ENCODE measurements around the gene WEE1. TPM values are rescaled to one million over a fixed set of nuclear protein-coding genes. Genes with fewer than 3 reads are reported as not detected.

WEE1 gene
- total RNA-seq, 4 donors from 2014 or later = 19.2 to 32.4 (median 22.2) TPM

GRCh38 chr11:9604134-9604533 is 30.7 kb downstream of the WEE1 start:
- Histone ChIP-seq H3K27ac (no peak overlapping the region), H3K27me3 (no peaks in the 10 kb centered on the region), H3K4me1 (no peaks in the 10 kb centered on the region), H3K4me3 (no peak overlapping the region), H3K9me3 (no peaks in the 10 kb centered on the region), H3K36me3 (no peaks in the 10 kb centered on the region)
- TF ChIP-seq POLR2A (IDR thresholded peaks at IDR 0.05) (no peak), CTCF (IDR thresholded peaks at IDR 0.05) (no peak), EP300 (IDR thresholded peaks at IDR 0.05) (no peak)
- DNase-seq (ENCODE audit: low spot score in 2 of 2) = no peak
- 81 to 98% methylated on average over 6 of the region's 6 CpGs for WGBS, 2 donors

GRCh38 chr11:9605742-9606141 is 32.3 kb downstream of the WEE1 start:
- no peaks in the 10 kb centered on the region for H3K27me3 ChIP-seq
- H3K4me3 ChIP-seq = no peak overlapping the region
- no peak for TF ChIP-seq CTCF (IDR thresholded peaks at IDR 0.05)
- TF ChIP-seq EP300 (IDR thresholded peaks at IDR 0.05) = no peak
- TF ChIP-seq POLR2A (IDR thresholded peaks at IDR 0.05) = no peak
- no peaks in the 10 kb centered on the region for H3K4me1 ChIP-seq
- no peak for DNase-seq (ENCODE audit: low spot score in 2 of 2)
- no peaks in the 10 kb centered on the region for H3K36me3 ChIP-seq
- H3K27ac ChIP-seq = no peak overlapping the region
- WGBS, 2 donors = 96 to 97% methylated on average over 5 of the region's 5 CpGs
- no peaks in the 10 kb centered on the region for H3K9me3 ChIP-seq

- no peak for DNase-seq (ENCODE audit: low spot score in 2 of 2)
- Histone ChIP-seq H3K4me3 (no peak overlapping the region), H3K36me3 (no peaks in the 10 kb centered on the region), H3K9me3 (no peaks in the 10 kb centered on the region), H3K27me3 (no peaks in the 10 kb centered on the region), H3K27ac (no peak overlapping the region), H3K4me1 (no peaks in the 10 kb centered on the region)
- 78 to 84% methylated on average over 9 of the region's 9 CpGs for WGBS, 2 donors
- no peak for TF ChIP-seq POLR2A (IDR thresholded peaks at IDR 0.05)
- TF ChIP-seq EP300 (IDR thresholded peaks at IDR 0.05) = no peak
- no peak for TF ChIP-seq CTCF (IDR thresholded peaks at IDR 0.05)
Observed at GRCh38 chr11:9606809-9607510, 33.5 kb downstream of the WEE1 start.

- no peak for DNase-seq (ENCODE audit: low spot score in 2 of 2)
- no peaks in the 10 kb centered on the region for H3K27me3 ChIP-seq
- no peak for TF ChIP-seq POLR2A (IDR thresholded peaks at IDR 0.05)
- no peak for TF ChIP-seq EP300 (IDR thresholded peaks at IDR 0.05)
- TF ChIP-seq CTCF (IDR thresholded peaks at IDR 0.05) = no peak
- H3K9me3 ChIP-seq = no peaks in the 10 kb centered on the region
- H3K36me3 ChIP-seq = no peaks in the 10 kb centered on the region
- H3K4me3 ChIP-seq = no peak overlapping the region
- H3K27ac ChIP-seq = no peak overlapping the region
- 81 to 83% methylated on average over 3 of the region's 3 CpGs for WGBS, 2 donors
- peaks cover 0 to 3% (median 0%) of the 10 kb centered on the region in 4 donors for H3K4me1 ChIP-seq
Observed at GRCh38 chr11:9607511-9607899, 34.0 kb downstream of the WEE1 start.

GRCh38 chr11:9609002-9609759 is 35.7 kb downstream of the WEE1 start:
- no peak for DNase-seq (ENCODE audit: low spot score in 2 of 2)
- no peak for TF ChIP-seq EP300 (IDR thresholded peaks at IDR 0.05)
- no peak for TF ChIP-seq POLR2A (IDR thresholded peaks at IDR 0.05)
- Histone ChIP-seq H3K36me3 (no peaks in the 10 kb centered on the region), H3K27ac (no peak overlapping the region), H3K27me3 (no peaks in the 10 kb centered on the region), H3K9me3 (no peaks in the 10 kb centered on the region), H3K4me1 (peaks cover 0 to 17% (median 2%) of the 10 kb centered on the region in 4 donors), H3K4me3 (no peak overlapping the region)
- WGBS, 2 donors = 93 to 94% methylated on average over 7 of the region's 7 CpGs
